Parathyroid adenoma (tissue), 2 donors: ENCODE data around the gene TP73.

ENCODE experiments used
- H2AFZ ChIP-seq: fragments of 300-600 bp; sonication (generic); one replicate; pipeline ENCODE4 v1.7.0; 2017; ENCODE audit warnings: antibody characterized with exemption, mild to moderate bottlenecking
- H3K27ac ChIP-seq: fragments of 300-600 bp; sonication (generic); one replicate; pipeline ENCODE4 v1.7.0; 2017
- H3K27me3 ChIP-seq: fragments of 300-600 bp; sonication (generic); one replicate; pipeline ENCODE4 v1.7.0; 2017; ENCODE audit warnings: low read length; ENCODE audit not compliant: control insufficient read depth, insufficient read depth
- H3K36me3 ChIP-seq: fragments of 300-600 bp; sonication (generic); one replicate; pipeline ENCODE4 v1.7.0; 2017; ENCODE audit warnings: low read length; ENCODE audit not compliant: control insufficient read depth, insufficient read depth
- H3K4me1 ChIP-seq: fragments of 300-600 bp; sonication (generic); one replicate; pipeline ENCODE4 v1.7.0; 2017; ENCODE audit warnings: control low read depth
- H3K4me2 ChIP-seq: fragments of 300-600 bp; sonication (generic); one replicate; pipeline ENCODE4 v1.7.0; 2017; ENCODE audit warnings: low read length
- H3K4me3 ChIP-seq: fragments of 300-600 bp; sonication (generic); one replicate; pipeline ENCODE4 v1.7.0; 2017; ENCODE audit warnings: low read depth, low read length
- H3K79me2 ChIP-seq: fragments of 300-600 bp; sonication (generic); one replicate; pipeline ENCODE4 v1.7.0; 2017; ENCODE audit warnings: control low read depth
- H3K9ac ChIP-seq: fragments of 300-600 bp; sonication (generic); one replicate; pipeline ENCODE4 v1.7.0; 2017; ENCODE audit warnings: mild to moderate bottlenecking
- H3K9me3 ChIP-seq: fragments of 300-600 bp; sonication (generic); one replicate; pipeline ENCODE4 v1.7.0; 2017; ENCODE audit warnings: low read length; ENCODE audit not compliant: control insufficient read depth
- CTCF ChIP-seq: fragments of 300-600 bp; sonication (generic); IDR thresholded peaks from one replicate; pipeline ENCODE4 v1.7.0; 2017; ENCODE audit warnings: antibody characterized with exemption, mild to moderate bottlenecking
- donor health status: primary hyperparathyroidism.

The TP73 gene

DNA sequence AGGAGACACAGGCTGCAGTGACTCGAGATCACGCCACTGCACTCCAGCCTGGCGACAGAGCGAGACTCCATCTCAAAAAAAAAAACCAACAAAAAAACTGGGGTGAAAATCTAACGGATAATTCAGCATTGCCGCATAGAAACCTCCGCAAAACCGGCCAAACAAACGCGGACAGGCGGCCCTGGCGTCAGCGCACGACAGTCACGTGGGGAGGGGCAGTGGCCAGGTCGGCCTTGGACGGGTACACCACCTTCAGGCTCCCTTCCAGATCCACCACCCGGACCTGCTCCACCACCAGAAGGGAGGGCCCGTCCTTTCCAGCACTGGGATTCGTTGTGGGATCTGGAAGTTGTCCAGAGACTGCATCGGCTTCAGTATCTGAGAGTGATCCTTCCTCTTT is 128.6 kb downstream of the TP73 start:
- no peak for TF ChIP-seq CTCF
- Histone ChIP-seq H3K36me3 (no peaks in the 10 kb centered on the region), H3K9me3 (no peaks in the 10 kb centered on the region)

GRCh38 chr1:3783651-3784474 is 131.5 kb downstream of the TP73 start:
- TF ChIP-seq CTCF, result no peak

More for the DNA sequence above, 128.6 kb downstream of the TP73 start:
- no peak overlapping the region for H3K4me3 ChIP-seq
- H3K4me2 ChIP-seq, result no peak overlapping the region
- H3K27ac ChIP-seq, result no peak overlapping the region
- no peaks in the 10 kb centered on the region for H3K27me3 ChIP-seq
- no peaks in the 10 kb centered on the region for H3K4me1 ChIP-seq
- no peak overlapping the region for H2AFZ ChIP-seq
- no peaks in the 10 kb centered on the region for H3K79me2 ChIP-seq
- no peak overlapping the region for H3K9ac ChIP-seq

DNA sequence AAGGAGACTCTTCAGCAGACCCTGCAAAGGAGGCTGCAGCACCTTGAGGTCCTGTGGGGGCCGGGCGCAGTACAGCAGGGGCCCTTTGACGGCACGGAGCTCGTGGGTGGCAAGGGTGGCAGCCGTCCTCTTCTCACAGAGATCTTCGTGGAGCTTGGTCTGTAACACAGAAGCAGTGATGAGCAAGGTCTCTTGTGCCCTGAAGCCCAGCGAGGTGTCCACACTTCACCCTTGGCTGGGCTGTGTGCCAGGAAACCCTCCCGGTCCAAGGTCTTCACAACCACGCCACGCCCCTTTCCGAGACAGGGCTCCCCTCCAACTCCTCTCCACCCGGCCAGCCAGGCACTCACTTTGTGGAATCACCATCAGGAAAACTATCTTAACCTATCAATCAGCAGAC is 132.7 kb downstream of the TP73 start:
- H3K27ac ChIP-seq, result no peak overlapping the region
- H3K79me2 ChIP-seq, result no peaks in the 10 kb centered on the region
- H3K9me3 ChIP-seq, result no peaks in the 10 kb centered on the region
- no peak overlapping the region for H3K4me3 ChIP-seq
- H3K36me3 ChIP-seq, result no peaks in the 10 kb centered on the region
- H3K4me1 ChIP-seq, result no peaks in the 10 kb centered on the region
- H2AFZ ChIP-seq, result no peak overlapping the region
- no peak for TF ChIP-seq CTCF
- no peak overlapping the region for H3K9ac ChIP-seq
- no peaks in the 10 kb centered on the region for H3K27me3 ChIP-seq
- no peak overlapping the region for H3K4me2 ChIP-seq

More at GRCh38 chr1:3783651-3784474, 131.5 kb downstream of the TP73 start:
- no peak overlapping the region for H3K27ac ChIP-seq
- H3K4me1 ChIP-seq, result no peaks in the 10 kb centered on the region
- no peak overlapping the region for H2AFZ ChIP-seq
- H3K36me3 ChIP-seq, result no peaks in the 10 kb centered on the region
- no peak overlapping the region for H3K9ac ChIP-seq
- H3K9me3 ChIP-seq, result no peaks in the 10 kb centered on the region
- H3K4me3 ChIP-seq, result no peak overlapping the region
- H3K4me2 ChIP-seq, result no peak overlapping the region
- no peaks in the 10 kb centered on the region for H3K79me2 ChIP-seq
- no peaks in the 10 kb centered on the region for H3K27me3 ChIP-seq

DNA sequence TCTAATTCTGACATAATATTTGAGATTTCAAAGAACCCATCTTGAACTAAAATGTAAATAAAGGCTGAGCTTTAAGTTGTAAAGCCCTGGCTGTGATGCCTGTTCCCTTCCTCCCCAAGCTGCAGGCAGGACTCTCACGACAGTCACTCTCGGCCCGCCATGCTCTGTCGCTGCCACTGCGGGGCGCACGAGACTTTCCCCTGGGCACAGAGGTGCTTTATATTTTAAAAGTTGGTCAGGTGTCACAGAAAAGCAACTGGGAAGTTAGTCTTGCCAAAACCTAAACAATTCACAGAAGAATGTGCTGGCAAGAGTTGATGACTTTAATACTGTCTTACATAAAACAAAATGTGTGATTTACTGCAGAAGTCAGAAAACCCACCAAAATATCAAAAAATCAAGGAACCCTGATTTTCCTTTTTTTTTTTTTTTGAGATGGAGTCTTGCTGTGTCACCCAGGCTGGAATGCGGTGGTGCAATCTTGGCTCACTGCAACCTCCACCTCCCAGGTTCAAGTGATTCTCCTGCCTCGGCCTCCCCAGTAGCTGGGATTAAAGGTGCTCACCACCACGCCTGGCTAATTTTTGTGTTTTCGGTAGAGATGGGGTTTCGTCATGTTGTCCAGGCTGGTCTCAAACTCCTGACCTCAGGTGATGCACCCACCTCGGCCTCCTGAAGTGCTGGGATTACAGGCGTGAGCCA is 133.3 kb downstream of the TP73 start:
- no peak for TF ChIP-seq CTCF
- Histone ChIP-seq H3K9me3 (no peaks in the 10 kb centered on the region), H3K27me3 (no peaks in the 10 kb centered on the region), H3K36me3 (no peaks in the 10 kb centered on the region), H3K27ac (no peak overlapping the region), H3K4me3 (no peak overlapping the region), H3K79me2 (no peaks in the 10 kb centered on the region), H2AFZ (no peak overlapping the region), H3K4me1 (no peaks in the 10 kb centered on the region), H3K4me2 (no peak overlapping the region), H3K9ac (no peak overlapping the region)
